ENCODE measurements around the gene NPY5R.

NPY5R gene

GRCh38 chr4:163398238-163398637 lies 54.5 kb downstream of the NPY5R start:
- Histone ChIP-seq H3K27me3 (ENCODE audit: insufficient read depth, poor library complexity, severe bottlenecking) (no peaks in the 10 kb centered on the region), H3K27ac (replicated peaks) (no peak overlapping the region), H3K4me3 (replicated peaks; ENCODE audit: insufficient read depth, low read length) (no peak overlapping the region)
- no peak for TF ChIP-seq CTCF (IDR thresholded peaks at IDR 0.05; ENCODE audit: insufficient read depth, low read length)
- TF ChIP-seq GABPA (IDR thresholded peaks at IDR 0.05; ENCODE audit: low read depth): no peak
- no peak for TF ChIP-seq SPI1 (IDR thresholded peaks at IDR 0.05; ENCODE audit: borderline replicate concordance, low read depth)
- TF ChIP-seq POLR2AphosphoS5 (IDR thresholded peaks at IDR 0.05; ENCODE audit: low read depth): no peak
- TF ChIP-seq, protein P1, sequence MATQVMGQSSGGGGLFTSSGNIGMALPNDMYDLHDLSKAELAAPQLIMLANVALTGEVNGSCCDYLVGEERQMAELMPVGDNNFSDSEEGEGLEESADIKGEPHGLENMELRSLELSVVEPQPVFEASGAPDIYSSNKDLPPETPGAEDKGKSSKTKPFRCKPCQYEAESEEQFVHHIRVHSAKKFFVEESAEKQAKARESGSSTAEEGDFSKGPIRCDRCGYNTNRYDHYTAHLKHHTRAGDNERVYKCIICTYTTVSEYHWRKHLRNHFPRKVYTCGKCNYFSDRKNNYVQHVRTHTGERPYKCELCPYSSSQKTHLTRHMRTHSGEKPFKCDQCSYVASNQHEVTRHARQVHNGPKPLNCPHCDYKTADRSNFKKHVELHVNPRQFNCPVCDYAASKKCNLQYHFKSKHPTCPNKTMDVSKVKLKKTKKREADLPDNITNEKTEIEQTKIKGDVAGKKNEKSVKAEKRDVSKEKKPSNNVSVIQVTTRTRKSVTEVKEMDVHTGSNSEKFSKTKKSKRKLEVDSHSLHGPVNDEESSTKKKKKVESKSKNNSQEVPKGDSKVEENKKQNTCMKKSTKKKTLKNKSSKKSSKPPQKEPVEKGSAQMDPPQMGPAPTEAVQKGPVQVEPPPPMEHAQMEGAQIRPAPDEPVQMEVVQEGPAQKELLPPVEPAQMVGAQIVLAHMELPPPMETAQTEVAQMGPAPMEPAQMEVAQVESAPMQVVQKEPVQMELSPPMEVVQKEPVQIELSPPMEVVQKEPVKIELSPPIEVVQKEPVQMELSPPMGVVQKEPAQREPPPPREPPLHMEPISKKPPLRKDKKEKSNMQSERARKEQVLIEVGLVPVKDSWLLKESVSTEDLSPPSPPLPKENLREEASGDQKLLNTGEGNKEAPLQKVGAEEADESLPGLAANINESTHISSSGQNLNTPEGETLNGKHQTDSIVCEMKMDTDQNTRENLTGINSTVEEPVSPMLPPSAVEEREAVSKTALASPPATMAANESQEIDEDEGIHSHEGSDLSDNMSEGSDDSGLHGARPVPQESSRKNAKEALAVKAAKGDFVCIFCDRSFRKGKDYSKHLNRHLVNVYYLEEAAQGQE (IDR thresholded peaks at IDR 0.05; ENCODE audit: insufficient replicate concordance, low read depth): no peak
- DNase-seq (ENCODE audit: low read depth in 1 of 2, low spot score in 1 of 2): no peak

DNA sequence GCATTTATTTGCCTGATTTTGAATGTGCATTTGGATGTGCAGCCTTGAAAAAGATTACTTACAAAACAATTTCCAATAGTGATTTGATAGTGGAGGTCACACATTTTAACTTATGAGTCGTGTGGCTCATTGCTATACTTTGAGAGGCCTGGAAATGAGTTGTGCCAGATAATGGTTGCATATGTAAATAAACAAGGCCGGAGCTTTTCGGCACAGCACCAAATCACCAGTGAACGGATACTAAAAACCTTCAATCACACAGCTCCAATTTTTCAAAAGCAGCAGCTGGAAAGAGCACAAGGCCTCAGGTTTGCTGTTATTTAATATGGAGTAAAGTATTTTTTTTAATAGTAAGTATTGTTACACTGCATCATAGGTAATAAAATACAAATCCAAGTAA lies 57.2 kb downstream of the NPY5R start:
- DNase-seq (ENCODE audit: low read depth in 1 of 2, low spot score in 1 of 2): no peak
- no peak overlapping the region for H3K4me3 ChIP-seq (replicated peaks; ENCODE audit: insufficient read depth, low read length)
- no peak overlapping the region for H3K27ac ChIP-seq (replicated peaks)
- no peaks in the 10 kb centered on the region for H3K27me3 ChIP-seq (ENCODE audit: insufficient read depth, poor library complexity, severe bottlenecking)
- TF ChIP-seq SPI1 (IDR thresholded peaks at IDR 0.05; ENCODE audit: borderline replicate concordance, low read depth) (no peak), GABPA (IDR thresholded peaks at IDR 0.05; ENCODE audit: low read depth) (no peak), CTCF (IDR thresholded peaks at IDR 0.05; ENCODE audit: insufficient read depth, low read length) (no peak), POLR2AphosphoS5 (IDR thresholded peaks at IDR 0.05; ENCODE audit: low read depth) (no peak)
- TF ChIP-seq, protein P1 (IDR thresholded peaks at IDR 0.05; ENCODE audit: insufficient replicate concordance, low read depth): no peak

Measured in HL-60 (cell line).